Measurements from ENCODE around the gene SBSN. TPM values are rescaled to one million over a fixed set of nuclear protein-coding genes. Genes with fewer than 3 reads are reported as not detected.

Gene SBSN
- total RNA-seq, 1 experiment from 2014 or later: 0.15 TPM

DNA sequence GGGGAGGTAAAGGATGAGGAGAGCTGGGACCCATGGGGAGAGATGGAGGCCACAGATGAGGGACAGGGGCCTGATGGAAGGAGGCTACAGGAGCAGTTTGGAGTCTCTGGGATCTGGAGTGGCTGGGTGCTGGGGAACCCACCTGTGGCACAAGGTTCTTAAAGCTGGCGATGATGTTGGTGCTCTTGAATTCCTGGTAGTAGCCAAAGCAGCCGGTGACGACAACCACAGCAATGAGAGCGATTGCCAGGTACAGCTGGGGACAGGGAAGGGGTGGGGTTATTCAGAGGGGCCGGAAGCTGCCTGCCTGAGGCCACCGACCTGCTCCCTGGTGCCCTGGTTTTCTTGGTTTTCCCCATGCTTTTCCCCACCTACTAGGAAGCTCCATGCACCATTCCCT lies 32.6 kb upstream of the SBSN start:
- no peak overlapping the region for H2BK5ac ChIP-seq (ENCODE audit: insufficient read length, low read length)
- TF ChIP-seq, protein P1, sequence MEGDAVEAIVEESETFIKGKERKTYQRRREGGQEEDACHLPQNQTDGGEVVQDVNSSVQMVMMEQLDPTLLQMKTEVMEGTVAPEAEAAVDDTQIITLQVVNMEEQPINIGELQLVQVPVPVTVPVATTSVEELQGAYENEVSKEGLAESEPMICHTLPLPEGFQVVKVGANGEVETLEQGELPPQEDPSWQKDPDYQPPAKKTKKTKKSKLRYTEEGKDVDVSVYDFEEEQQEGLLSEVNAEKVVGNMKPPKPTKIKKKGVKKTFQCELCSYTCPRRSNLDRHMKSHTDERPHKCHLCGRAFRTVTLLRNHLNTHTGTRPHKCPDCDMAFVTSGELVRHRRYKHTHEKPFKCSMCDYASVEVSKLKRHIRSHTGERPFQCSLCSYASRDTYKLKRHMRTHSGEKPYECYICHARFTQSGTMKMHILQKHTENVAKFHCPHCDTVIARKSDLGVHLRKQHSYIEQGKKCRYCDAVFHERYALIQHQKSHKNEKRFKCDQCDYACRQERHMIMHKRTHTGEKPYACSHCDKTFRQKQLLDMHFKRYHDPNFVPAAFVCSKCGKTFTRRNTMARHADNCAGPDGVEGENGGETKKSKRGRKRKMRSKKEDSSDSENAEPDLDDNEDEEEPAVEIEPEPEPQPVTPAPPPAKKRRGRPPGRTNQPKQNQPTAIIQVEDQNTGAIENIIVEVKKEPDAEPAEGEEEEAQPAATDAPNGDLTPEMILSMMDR (conservative IDR thresholded peaks at IDR 0.05): no peak
- H2BK120ac ChIP-seq (ENCODE audit: low read depth, low read length, poor library complexity, severe bottlenecking): no peak overlapping the region
- H3K4ac ChIP-seq (ENCODE audit: low read depth, low read length): no peak overlapping the region
- H3K14ac ChIP-seq (ENCODE audit: insufficient read depth, low read length): no peak overlapping the region
- H3K27ac ChIP-seq (ENCODE audit: insufficient read length, low read depth, low read length): no peak overlapping the region
- no peak overlapping the region for H2BK20ac ChIP-seq (ENCODE audit: low read depth, low read length, poor library complexity, severe bottlenecking)
- H2AFZ ChIP-seq (ENCODE audit: low read length): no peak overlapping the region
- H3K27me3 ChIP-seq (ENCODE audit: insufficient read depth, low read length): peaks cover 3% of the 10 kb centered on the region; the same call in 1 of the 2 replicates
- no peaks in the 10 kb centered on the region; the same call in 1 of the 2 replicates for H3K79me2 ChIP-seq (ENCODE audit: insufficient read depth, low read length)
- no peaks in the 10 kb centered on the region; a peak in 1 of 7 replicates for H3K36me3 Mint-ChIP-seq (ENCODE audit: insufficient read depth in 1 of 3, low read depth in 3 of 3)
- H2BK12ac ChIP-seq (ENCODE audit: insufficient read length, low read depth, low read length): no peak overlapping the region
- no peak overlapping the region; a peak in 1 of 5 replicates for H3K4me3 Mint-ChIP-seq
- WGBS (ENCODE audit: extremely low coverage, insufficient read length, low lambda C conversion rate): no CpG with 5 or more reads among the region's 6 CpGs
- no peak overlapping the region for H2BK15ac ChIP-seq (ENCODE audit: low read depth, low read length)
- no peak overlapping the region for H3K23ac ChIP-seq (ENCODE audit: insufficient read length, low read depth, low read length)
- H3K79me1 ChIP-seq (ENCODE audit: insufficient read depth, low read depth, low read length, poor library complexity, severe bottlenecking): no peaks in the 10 kb centered on the region
- H3K23me2 ChIP-seq (ENCODE audit: insufficient read length, low read depth, low read length, poor library complexity, severe bottlenecking): peaks cover 7% of the 10 kb centered on the region
- no peak overlapping the region for H3K56ac ChIP-seq (ENCODE audit: insufficient read length, low read depth, low read length)
- no peak overlapping the region for H3K4me2 ChIP-seq (ENCODE audit: insufficient read depth, insufficient read length, low read length)
- no peak for DNase-seq
- no peak overlapping the region for H3K9ac ChIP-seq (ENCODE audit: extremely low read depth, insufficient read length, low read length)
- peaks cover 69% of the 10 kb centered on the region for H3K27me3 Mint-ChIP-seq (ENCODE audit: low read depth)
- H4K91ac ChIP-seq (ENCODE audit: insufficient read length, low read depth, low read length): no peak overlapping the region
- no peaks in the 10 kb centered on the region for H3K4me1 ChIP-seq (ENCODE audit: insufficient read depth, low read length)
- H2AK5ac ChIP-seq (ENCODE audit: insufficient read length, low read length): no peak overlapping the region
- no peak overlapping the region for H3T11ph ChIP-seq (ENCODE audit: low read length)
- H3K4me1 Mint-ChIP-seq: peaks cover 8 to 16% of the 10 kb centered on the region in 2 experiments
- H3K18ac ChIP-seq (ENCODE audit: insufficient read length, low read depth, low read length): no peak overlapping the region
- no peaks in the 10 kb centered on the region for H4K20me1 ChIP-seq (ENCODE audit: control insufficient read depth, insufficient read depth, insufficient read length)
- H3K9me3 ChIP-seq (ENCODE audit: control insufficient read depth, low read depth, low read length): no peaks in the 10 kb centered on the region
- no peak overlapping the region for H4K8ac ChIP-seq (replicated peaks; ENCODE audit: insufficient read length, low read depth, low read length)
- no peak overlapping the region for H3K27ac Mint-ChIP-seq
- H3K9me3 Mint-ChIP-seq: peaks cover 0 to 2% of the 10 kb centered on the region in 2 experiments; a peak in 1 of 5 replicates
- H4K5ac ChIP-seq (ENCODE audit: insufficient read length, low read depth, low read length): no peak overlapping the region
